ENCODE measurements around the gene BRK1.
"Not testable (repeated sequence)": the region's sequence is repeated elsewhere in the genome, so short reads cannot be mapped to it uniquely, and the experiment has no call there.

- TF ChIP-seq CTCF, POLR2A, EP300, POLR2AphosphoS5 (IDR thresholded peaks at IDR 0.05): not testable (repeated sequence)
Measured at GRCh38 chr3:10070077-10070476, 45.4 kb upstream of the BRK1 start.

Data from sigmoid colon (tissue), 4 donors.